AG20443 (cell line): ENCODE results near the gene AK1.
"Not testable (repeated sequence)": the region's sequence is repeated elsewhere in the genome, so short reads cannot be mapped to it uniquely, and the experiment has no call there.

Experiments used
- DNase-seq: peaks from one replicate; pipeline ENCODE4 v3.0.0; 2012; ENCODE audit warnings: low spot score, mixed read lengths

AK1 gene

GRCh38 chr9:127883959-127884358 is 6.5 kb upstream of the AK1 start:
- DNase-seq, result no peak

- DNase-seq, result not testable (repeated sequence)
Measured at GRCh38 chr9:127881715-127882114, 4.2 kb upstream of the AK1 start.

GRCh38 chr9:127880143-127880542 is 2.7 kb upstream of the AK1 start:
- DNase-seq, result no peak

GRCh38 chr9:127878652-127879390 is 1.3 kb upstream of the AK1 start:
- DNase-seq, result no peak

DNA sequence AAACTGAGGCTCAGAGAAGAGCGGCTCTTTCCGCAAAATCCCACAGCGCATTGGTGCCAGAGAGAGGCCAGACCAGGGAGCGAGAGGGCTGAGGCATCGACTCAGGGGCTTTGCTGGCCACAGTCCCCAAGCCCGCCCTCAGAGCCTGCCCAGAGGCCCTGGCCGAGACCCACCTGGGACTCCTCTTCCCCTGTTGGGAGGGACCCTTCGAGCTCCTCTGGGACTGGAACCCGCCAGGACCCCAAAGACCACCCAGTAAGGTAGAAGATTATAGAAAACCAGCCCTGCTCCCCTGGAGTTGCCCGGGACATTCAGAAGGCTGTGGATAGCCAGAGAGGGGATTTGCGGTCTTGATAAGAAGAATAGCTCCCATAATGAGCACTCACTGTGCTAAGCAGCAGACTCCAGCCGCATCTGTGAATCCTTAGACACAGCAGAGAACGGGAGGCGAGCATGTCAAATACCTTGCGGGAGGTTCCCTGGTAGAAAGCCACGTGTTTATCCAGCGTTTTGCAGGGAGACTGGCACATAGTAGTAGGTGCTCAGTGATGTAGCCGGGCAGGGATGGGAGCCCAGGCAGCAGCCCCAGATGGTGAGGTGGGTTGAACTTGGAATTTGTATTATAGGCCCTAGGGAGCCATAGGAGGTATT is 651 bp upstream of the AK1 start:
- no peak for DNase-seq

GRCh38 chr9:127876764-127877562 is 512 bp downstream of the AK1 start:
- DNase-seq, result peak; percentile 36

DNA sequence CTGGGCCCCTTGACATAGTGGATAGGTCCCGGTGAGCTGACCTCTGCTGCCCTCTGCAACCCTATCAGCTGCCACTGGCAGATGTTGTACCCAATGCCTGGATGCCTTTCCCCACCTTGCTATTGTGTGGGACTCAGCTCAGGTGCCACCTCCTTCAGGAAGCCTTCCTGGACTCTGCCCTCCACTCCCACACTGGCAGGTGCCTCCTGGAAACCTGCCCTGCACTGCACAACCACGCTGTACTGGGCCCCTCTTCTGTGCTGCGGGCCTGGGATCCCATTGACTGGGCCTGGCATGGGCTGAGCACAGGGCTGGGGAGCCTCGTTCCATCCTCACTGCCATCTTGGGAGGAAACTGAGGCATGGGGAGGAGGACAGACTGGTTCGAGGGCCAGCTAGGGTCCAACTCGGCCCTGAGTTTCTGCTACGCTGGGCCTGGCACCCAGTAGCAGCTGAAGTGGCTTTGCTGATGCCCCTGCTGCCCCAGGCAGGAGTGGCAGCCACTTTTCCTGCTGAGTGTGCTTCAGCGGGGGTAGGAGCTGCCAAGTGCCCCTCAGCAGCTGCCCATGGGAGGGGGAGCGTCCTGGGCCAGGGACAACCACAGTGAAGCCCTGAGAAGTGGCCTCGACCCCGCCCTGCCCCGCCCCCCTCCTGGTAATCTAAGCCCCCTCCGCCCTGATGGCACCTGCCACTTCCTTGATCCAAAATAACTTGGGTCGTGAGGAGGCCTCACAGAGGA is 1.3 kb downstream of the AK1 start:
- no peak for DNase-seq

- DNase-seq, result peak; percentile 82
Measured at GRCh38 chr9:127875306-127875966, 2.0 kb downstream of the AK1 start.

DNA sequence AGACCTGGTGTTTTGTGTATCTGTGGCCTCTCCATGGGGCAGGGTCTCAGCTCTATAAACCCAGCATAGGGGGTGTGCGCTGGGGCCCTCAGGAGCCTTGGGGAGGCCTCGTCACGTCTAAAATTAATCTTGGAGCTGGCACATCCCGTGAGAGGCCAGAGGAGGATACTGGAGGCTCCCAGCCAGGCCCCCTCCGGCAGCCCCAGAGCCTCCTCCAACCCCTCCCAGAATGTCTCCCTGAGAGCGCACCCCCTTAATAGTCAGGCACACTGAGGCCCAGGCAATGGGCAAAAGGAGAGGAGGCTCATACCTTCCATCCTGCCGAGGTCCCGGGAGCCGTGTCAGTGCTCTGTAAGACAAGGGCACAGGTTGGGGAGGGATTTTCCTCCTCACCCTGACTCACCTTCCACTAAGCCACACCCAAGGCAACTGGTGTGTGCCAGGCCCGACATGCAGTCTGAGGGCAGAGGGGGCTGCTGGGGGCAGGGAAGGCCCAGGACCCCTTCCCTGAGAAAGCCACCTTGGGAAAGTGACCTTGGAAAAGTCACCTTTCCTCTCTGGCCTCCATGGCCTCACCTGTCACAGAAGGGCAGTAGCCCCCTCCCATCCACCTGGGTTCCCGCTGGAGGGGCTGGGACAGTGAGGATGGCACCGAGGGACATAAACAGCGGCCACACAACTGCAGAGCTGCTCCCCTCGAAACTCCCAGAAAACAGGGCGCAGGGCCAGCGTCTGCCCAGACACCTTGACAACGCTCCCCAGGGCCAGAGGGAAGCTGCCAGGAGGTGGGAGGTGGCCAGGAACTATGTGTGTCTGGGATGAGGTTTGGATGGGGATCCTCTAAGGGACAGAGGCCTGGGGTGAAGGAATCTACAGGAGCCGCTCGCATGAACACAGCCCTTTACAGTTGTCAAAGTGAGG is 2.9 kb downstream of the AK1 start:
- no peak for DNase-seq

- DNase-seq, result peak; percentile 74
Measured at GRCh38 chr9:127873886-127874285, 3.6 kb downstream of the AK1 start.

DNA sequence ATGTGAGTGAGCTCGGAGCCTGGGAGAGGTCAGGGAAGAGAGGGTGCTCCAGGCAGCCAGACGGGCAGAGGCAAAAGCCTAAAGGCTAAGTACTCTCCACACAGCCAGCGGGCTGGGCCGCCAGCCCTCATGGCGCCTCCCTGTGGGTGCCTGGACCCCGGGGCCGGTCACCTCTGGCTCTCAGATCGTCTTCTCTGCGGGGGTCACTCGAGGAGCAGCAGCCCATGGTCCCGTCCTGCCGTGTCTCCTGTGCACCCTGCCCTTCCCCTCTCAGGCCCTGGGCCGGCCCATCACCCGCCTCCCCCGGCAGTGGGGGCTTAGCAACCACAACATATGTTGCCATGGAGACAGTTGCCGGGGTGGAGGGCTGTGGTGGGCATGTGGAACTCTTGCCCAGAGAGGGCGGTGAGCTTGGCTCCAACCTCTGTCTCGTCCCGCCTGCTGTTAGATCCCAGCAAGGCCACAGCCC is 4.2 kb downstream of the AK1 start:
- DNase-seq, result no peak

DNA sequence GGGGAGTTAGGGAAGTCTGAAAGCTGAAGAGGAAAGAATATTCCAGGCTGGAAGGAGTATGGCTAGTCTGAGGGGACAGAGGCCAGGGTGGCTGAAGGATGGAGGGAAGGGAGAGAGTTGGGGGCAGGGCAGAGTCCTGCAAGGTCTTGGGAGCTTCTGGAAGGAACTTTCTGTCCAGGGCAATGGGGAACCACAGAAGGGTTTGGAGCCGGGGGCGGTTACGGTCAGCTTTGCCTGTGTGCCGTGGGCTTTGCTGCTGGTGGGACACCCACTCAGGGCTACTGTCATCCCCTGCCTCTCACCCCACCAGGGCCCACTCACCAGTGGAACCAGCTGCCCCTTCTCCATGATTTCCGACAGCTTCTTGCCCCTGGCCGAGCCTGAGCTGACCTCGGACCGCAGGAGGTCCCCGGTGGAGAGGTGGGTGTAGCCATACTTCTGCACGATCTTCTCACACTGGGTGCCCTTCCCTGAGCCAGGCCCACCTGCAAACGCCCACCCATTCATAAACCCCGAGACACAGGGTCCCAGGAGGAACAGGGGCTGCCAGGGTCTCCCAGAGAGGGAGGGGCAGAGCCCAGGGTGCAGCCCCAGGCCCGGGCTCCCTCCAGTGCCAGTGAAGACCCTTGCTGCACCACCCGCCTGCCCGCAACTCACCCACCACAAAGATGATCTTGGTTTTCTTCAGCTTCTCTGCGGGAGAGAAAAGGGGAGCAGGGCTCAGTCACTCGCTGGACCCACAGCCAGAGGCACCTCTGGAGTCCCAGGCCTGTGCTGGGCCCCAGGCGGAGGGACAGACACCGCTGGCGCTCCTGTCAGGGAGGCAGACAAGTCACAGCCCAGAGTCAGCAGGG is 4.9 kb downstream of the AK1 start:
- DNase-seq, result no peak

- DNase-seq, result no peak
Measured at GRCh38 chr9:127871531-127871930, 5.9 kb downstream of the AK1 start.

GRCh38 chr9:127870887-127871286 is 6.6 kb downstream of the AK1 start:
- DNase-seq, result no peak

DNA sequence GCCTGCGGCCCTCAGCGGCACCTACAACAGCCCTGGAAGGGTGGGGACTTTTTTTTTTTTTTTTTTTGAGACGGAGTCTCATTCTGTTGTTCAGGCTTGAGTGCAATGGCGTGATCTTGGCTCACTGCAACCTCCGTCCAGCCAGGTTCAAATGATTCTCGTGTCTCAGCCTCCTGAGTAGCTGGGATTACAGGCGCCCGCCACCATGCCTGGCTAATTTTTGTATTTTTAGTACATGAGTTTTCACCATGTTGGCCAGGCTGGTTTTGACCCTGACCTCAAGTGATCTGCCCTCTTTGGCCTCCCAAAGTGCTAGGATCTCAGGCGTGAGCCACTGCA is 7.4 kb downstream of the AK1 start:
- DNase-seq, result not testable (repeated sequence)

- DNase-seq, result peak; percentile 93
Measured at GRCh38 chr9:127869310-127870152, 7.9 kb downstream of the AK1 start.

GRCh38 chr9:127868278-127868902 is 9.1 kb downstream of the AK1 start:
- DNase-seq, result no peak
